Measurements from ENCODE around the gene CACNA1D.

Gene CACNA1D

DNA sequence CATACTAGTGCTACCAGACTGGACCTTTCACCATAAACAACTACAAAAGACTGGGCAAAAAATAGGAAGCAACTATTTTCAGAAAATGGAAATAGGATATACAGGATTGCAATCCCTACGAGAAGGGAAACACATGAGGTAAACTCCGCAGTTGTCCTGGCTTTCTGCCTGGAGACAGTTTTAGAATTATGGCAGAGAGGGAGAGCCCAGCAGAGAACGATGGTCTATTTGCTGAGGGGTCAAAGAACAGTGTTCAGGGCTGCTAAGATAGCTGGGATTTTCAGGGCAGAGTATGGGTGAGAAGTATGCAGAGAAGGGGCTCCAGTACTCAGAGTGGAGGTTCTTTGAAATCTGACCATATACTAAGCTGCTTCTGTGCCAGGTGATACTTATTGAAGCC is 188.4 kb downstream of the CACNA1D start:
- TF ChIP-seq, protein P1, sequence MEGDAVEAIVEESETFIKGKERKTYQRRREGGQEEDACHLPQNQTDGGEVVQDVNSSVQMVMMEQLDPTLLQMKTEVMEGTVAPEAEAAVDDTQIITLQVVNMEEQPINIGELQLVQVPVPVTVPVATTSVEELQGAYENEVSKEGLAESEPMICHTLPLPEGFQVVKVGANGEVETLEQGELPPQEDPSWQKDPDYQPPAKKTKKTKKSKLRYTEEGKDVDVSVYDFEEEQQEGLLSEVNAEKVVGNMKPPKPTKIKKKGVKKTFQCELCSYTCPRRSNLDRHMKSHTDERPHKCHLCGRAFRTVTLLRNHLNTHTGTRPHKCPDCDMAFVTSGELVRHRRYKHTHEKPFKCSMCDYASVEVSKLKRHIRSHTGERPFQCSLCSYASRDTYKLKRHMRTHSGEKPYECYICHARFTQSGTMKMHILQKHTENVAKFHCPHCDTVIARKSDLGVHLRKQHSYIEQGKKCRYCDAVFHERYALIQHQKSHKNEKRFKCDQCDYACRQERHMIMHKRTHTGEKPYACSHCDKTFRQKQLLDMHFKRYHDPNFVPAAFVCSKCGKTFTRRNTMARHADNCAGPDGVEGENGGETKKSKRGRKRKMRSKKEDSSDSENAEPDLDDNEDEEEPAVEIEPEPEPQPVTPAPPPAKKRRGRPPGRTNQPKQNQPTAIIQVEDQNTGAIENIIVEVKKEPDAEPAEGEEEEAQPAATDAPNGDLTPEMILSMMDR (IDR thresholded peaks at IDR 0.05; ENCODE audit: insufficient read depth, low read length, missing control alignments) = no peak
- CTCF ChIA-PET = no interaction called here
- no peak for DNase-seq (ENCODE audit: low read depth, low spot score)
- no peak overlapping the region for H3K4me3 ChIP-seq (ENCODE audit: low read depth, low read length)
- POLR2A ChIA-PET = no interaction called here

DNA sequence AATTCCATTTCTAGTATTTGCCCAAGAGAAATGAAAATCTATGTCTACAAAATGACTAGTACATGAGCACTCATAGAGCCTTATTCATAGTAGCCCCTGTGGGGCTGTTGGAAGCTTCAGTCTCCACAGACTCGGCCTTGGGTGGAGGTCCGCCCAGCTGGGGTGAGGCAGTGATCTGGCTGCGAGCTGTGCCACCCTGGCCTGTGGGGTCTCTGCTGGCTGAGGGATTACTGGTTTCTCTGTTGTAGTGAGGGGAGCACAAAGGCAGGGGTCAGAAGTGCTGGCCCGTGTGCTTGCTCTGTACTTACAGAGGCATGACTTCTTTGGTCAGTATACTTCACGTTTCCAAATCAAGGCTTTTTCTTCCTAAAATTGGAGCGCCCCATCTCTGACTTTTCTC is 193.7 kb downstream of the CACNA1D start:
- no peak overlapping the region for H3K4me3 ChIP-seq (ENCODE audit: low read depth, low read length)
- ChIA-PET POLR2A (no interaction called here), CTCF (no interaction called here)
- TF ChIP-seq, protein P1 (IDR thresholded peaks at IDR 0.05; ENCODE audit: insufficient read depth, low read length, missing control alignments) = no peak
- no peak for DNase-seq (ENCODE audit: low read depth, low spot score)

DNA sequence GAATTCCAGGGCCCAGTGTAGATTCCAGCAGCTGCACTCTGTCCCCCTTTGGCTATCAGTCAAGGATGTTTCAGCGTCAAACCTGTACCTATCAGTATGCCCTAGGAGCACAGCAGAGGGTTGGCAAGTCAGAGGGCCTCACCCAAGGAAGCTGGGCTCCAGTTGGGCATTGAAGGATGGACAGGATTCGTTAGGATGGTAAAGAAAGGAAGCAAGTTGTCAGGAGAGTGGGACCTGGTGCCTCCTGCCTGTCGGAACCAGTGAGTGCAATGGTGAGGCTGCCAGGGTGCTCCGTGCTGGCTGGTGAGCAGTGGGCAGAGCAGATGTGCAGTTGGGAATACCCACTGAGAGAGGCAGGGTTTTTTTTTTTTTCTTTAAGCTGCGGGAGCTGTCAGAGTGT is 194.6 kb downstream of the CACNA1D start:
- CTCF ChIA-PET = interaction anchor here (0.8 kb wide), 1 partner anchor 11 kb away, joined by 3 read pairs; no protein-coding TSS in a partner anchor
- POLR2A ChIA-PET = no interaction called here
- no peak for DNase-seq (ENCODE audit: low read depth, low spot score)
- H3K4me3 ChIP-seq (ENCODE audit: low read depth, low read length) = no peak overlapping the region
- TF ChIP-seq, protein P1 (IDR thresholded peaks at IDR 0.05; ENCODE audit: insufficient read depth, low read length, missing control alignments) = no peak

DNA sequence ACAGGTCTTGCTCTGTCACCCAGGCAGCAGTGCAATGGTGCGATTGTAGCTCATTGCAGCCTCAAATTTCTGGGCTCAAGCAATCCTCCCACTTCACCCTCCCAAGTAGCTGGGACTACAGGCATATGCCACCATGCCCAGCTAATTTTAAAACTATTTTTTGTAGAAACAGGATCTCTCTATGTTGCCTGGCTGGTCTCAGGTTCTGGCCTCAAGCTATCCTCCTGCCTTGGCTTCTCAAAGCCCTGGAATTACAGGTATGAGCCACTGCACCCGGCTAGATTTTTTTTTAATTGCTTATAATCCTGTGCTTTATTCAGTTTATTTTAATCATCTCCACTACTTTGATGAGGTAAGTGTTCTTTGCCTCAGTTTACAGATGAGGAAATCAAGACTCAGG is 195.3 kb downstream of the CACNA1D start:
- DNase-seq (ENCODE audit: low read depth, low spot score) = no peak
- CTCF ChIA-PET = interaction anchor here (0.8 kb wide), 1 partner anchor 12 kb away, joined by 3 read pairs; no protein-coding TSS in a partner anchor
- TF ChIP-seq, protein P1 (IDR thresholded peaks at IDR 0.05; ENCODE audit: insufficient read depth, low read length, missing control alignments) = no peak
- POLR2A ChIA-PET = no interaction called here
- H3K4me3 ChIP-seq (ENCODE audit: low read depth, low read length) = no peak overlapping the region

DNA sequence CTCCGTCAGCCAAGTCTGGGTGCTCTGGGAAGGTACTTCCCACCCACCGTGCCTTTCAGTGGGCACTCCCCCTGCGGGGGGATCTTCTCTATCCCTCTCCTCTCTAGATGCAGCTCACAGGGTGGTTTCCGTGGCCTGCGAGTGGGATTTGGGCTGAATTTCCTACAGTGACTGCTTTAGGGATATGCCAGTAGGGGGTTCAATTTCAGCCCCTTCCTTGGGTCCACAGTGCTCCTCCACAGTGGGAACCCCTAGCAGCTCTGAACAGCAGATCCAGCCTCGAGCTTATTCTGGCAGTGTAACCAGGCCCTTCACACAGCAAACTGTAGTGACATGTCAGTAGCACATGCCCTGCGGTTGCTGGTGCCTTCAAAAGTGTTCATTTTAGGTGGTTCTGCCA is 196.1 kb downstream of the CACNA1D start:
- ChIA-PET CTCF (no interaction called here), POLR2A (interaction anchor here (0.5 kb wide), 1 partner anchor 382 kb away, joined by 4 read pairs; no protein-coding TSS in a partner anchor)
- H3K4me3 ChIP-seq (ENCODE audit: low read depth, low read length) = no peak overlapping the region
- no peak for DNase-seq (ENCODE audit: low read depth, low spot score)
- TF ChIP-seq, protein P1 (IDR thresholded peaks at IDR 0.05; ENCODE audit: insufficient read depth, low read length, missing control alignments) = no peak

DNA sequence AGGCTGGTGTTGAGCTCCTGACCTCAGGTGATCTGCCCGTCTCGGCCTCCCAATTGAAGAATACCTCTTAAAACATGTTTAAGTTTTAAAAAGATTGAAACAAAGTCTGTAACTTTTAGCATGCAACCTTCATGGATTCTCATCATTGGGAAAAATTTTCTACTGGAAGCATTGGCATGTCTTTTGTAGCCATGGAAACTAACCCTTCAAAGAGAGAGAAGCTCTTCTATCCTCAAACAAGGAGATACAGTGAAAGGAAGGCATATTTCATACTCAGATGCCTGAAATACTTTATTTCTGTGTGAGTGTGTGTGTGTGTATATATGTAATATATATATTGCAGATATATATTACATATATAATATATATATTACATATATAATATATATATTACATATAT is 196.9 kb downstream of the CACNA1D start:
- DNase-seq (ENCODE audit: low read depth, low spot score) = no peak
- TF ChIP-seq, protein P1 (IDR thresholded peaks at IDR 0.05; ENCODE audit: insufficient read depth, low read length, missing control alignments) = no peak
- CTCF ChIA-PET = no interaction called here
- POLR2A ChIA-PET = no interaction called here
- no peak overlapping the region for H3K4me3 ChIP-seq (ENCODE audit: low read depth, low read length)
